UCSD-AML1 (cell line): ENCODE data around the gene SCAANT1.
A peak's percentile ranks its signal among the peaks of the same experiment; 100 is the strongest.

Source experiments
- DNase-seq: peaks from one replicate; lab custom pipeline; 2025; ENCODE audit not compliant: unreplicated experiment; lab: John Stamatoyannopoulos, UW

SCAANT1 gene

GRCh38 chr3:63864008-63864964 is 47.9 kb downstream of the SCAANT1 start:
- peak; percentile 55 for DNase-seq

DNA sequence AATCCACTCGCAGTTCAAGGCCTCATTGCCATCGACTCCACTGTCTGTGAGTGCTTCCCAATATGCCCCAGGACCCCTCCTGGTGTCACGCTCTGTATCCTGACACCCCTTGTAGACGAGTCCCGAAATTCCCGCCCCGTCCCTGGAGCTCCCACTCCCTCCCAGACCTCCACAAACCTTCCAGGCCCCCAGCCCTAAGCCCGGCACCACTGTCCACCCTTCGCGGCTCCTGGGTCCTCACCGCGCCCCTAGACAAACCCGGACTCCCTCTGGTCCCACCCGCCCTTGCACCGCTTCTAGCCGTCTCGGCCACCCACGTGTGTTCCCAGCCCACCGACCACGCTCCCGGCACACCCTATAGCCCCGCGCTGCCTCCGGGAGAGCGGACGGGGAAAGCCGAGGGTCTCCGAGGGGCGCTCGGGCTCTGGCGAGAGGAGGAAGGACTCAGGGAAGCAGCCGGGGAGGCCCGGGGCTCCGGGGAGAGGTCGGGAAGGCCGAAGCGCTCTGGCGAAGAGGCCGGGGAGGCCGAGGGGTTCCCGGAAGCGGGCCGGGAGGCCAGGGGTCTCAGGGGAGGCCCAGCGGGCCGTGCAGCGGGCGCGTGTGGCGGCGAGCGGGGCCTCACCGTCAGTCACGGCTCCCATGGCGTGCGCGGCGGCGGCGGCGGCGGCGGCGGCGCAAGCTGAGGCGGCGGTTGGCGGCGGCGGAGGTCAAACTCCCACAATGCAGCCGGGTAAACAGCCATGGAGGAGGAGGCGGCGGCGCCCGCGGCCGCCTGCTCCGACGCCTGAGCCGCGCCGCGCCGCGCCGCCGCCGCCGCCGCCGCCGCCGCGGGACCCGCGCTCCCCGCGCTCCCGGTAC is 48.8 kb downstream of the SCAANT1 start, which contains the start of the genes ATXN7 and THOC7:
Gene ATXN7, plus strand, starts transcription at position 718 of the 858 bp plus-strand sequence. CDS start 48,732 bp downstream, outside the sequence.
Gene THOC7, minus strand, starts transcription at position 656 of the 858 bp plus-strand sequence. Its CDS starts 15 bp downstream, at position 641.
- peak; percentile 72 for DNase-seq

GRCh38 chr3:63862804-63863149 is 49.4 kb downstream of the SCAANT1 start:
- DNase-seq = no peak
